ENCODE results near the gene CDON. TPM values are rescaled to one million over a fixed set of nuclear protein-coding genes. Genes with fewer than 3 reads are reported as not detected.

The CDON gene
- total RNA-seq, 2 experiments from 2014 or later, result 1.9 to 2.7 TPM

GRCh38 chr11:125955856-125956255 lies 106.8 kb downstream of the CDON start:
- Mint-ChIP-seq H3K4me3 (no peak overlapping the region), H3K27me3 (no peaks in the 10 kb centered on the region), H3K4me1 (ENCODE audit: low read depth) (peaks cover 6% of the 10 kb centered on the region), H3K27ac (no peak overlapping the region), H3K9me3 (no peaks in the 10 kb centered on the region), H3K36me3 (ENCODE audit: low read depth) (no peaks in the 10 kb centered on the region)
- no peak overlapping the region for H3K27ac ChIP-seq (ENCODE audit: low read depth in 1 of 2, low read length in 2 of 2)
- DNase-seq (no peak), ATAC-seq (ENCODE audit: poor library complexity) (no peak)
- no peak overlapping the region for H3K4me3 ChIP-seq (ENCODE audit: low read length)
- POLR2A ChIA-PET, result no interaction called here
- H3K36me3 ChIP-seq (ENCODE audit: insufficient read depth, low read length), result no peaks in the 10 kb centered on the region
- no peaks in the 10 kb centered on the region for H3K9me3 ChIP-seq (ENCODE audit: control insufficient read depth in 1 of 2, insufficient read depth in 1 of 2, low read length in 2 of 2)
- CTCF ChIA-PET, result no interaction called here
- intact Hi-C loops (cut with DNase I, micrococcal nuclease), result no loop called here
- H3K27me3 ChIP-seq (ENCODE audit: control insufficient read depth in 1 of 2, insufficient read depth in 2 of 2, low read length in 2 of 2), result no peaks in the 10 kb centered on the region
- TF ChIP-seq CTCF (IDR thresholded peaks at IDR 0.05), result no peak
- H3K4me1 ChIP-seq (ENCODE audit: insufficient read depth, low read length), result peaks cover 3% of the 10 kb centered on the region

- no peaks in the 10 kb centered on the region for H3K27me3 Mint-ChIP-seq
- no peaks in the 10 kb centered on the region for H3K9me3 Mint-ChIP-seq
- peaks cover 3% of the 10 kb centered on the region for H3K4me1 ChIP-seq (ENCODE audit: insufficient read depth, low read length)
- CTCF ChIA-PET, result no interaction called here
- H3K27me3 ChIP-seq (ENCODE audit: control insufficient read depth in 1 of 2, insufficient read depth in 2 of 2, low read length in 2 of 2), result no peaks in the 10 kb centered on the region
- H3K36me3 Mint-ChIP-seq (ENCODE audit: low read depth), result no peaks in the 10 kb centered on the region
- H3K27ac Mint-ChIP-seq, result no peak overlapping the region
- intact Hi-C loops (cut with DNase I, micrococcal nuclease), result no loop called here
- POLR2A ChIA-PET, result no interaction called here
- no peaks in the 10 kb centered on the region for H3K36me3 ChIP-seq (ENCODE audit: insufficient read depth, low read length)
- no peak for ATAC-seq (ENCODE audit: poor library complexity)
- no peak overlapping the region for H3K4me3 ChIP-seq (ENCODE audit: low read length)
- DNase-seq, result no peak
- peaks cover 6% of the 10 kb centered on the region for H3K4me1 Mint-ChIP-seq (ENCODE audit: low read depth)
- no peak overlapping the region for H3K27ac ChIP-seq (ENCODE audit: low read depth in 1 of 2, low read length in 2 of 2)
- no peak for TF ChIP-seq CTCF (IDR thresholded peaks at IDR 0.05)
- H3K9me3 ChIP-seq (ENCODE audit: control insufficient read depth in 1 of 2, insufficient read depth in 1 of 2, low read length in 2 of 2), result no peaks in the 10 kb centered on the region
- no peak overlapping the region for H3K4me3 Mint-ChIP-seq
These were observed 107.6 kb downstream of the CDON start for GRCh38 chr11:125954945-125955640.

GRCh38 chr11:125954123-125954944 lies 108.3 kb downstream of the CDON start:
- intact Hi-C loops (cut with DNase I, micrococcal nuclease), result no loop called here
- ChIA-PET CTCF (no interaction called here), POLR2A (no interaction called here)
- H3K27ac ChIP-seq (ENCODE audit: low read depth in 1 of 2, low read length in 2 of 2), result no peak overlapping the region
- no peak for ATAC-seq (ENCODE audit: poor library complexity)
- no peak overlapping the region for H3K4me3 Mint-ChIP-seq
- no peaks in the 10 kb centered on the region for H3K36me3 Mint-ChIP-seq (ENCODE audit: low read depth)
- no peak overlapping the region for H3K4me3 ChIP-seq (ENCODE audit: low read length)
- H3K36me3 ChIP-seq (ENCODE audit: insufficient read depth, low read length), result no peaks in the 10 kb centered on the region
- TF ChIP-seq CTCF (IDR thresholded peaks at IDR 0.05), result no peak
- DNase-seq, result no peak
- peaks cover 3% of the 10 kb centered on the region for H3K4me1 ChIP-seq (ENCODE audit: insufficient read depth, low read length)
- H3K27ac Mint-ChIP-seq, result no peak overlapping the region
- no peaks in the 10 kb centered on the region for H3K9me3 ChIP-seq (ENCODE audit: control insufficient read depth in 1 of 2, insufficient read depth in 1 of 2, low read length in 2 of 2)
- no peaks in the 10 kb centered on the region for H3K9me3 Mint-ChIP-seq
- no peaks in the 10 kb centered on the region for H3K27me3 Mint-ChIP-seq
- H3K27me3 ChIP-seq (ENCODE audit: control insufficient read depth in 1 of 2, insufficient read depth in 2 of 2, low read length in 2 of 2), result no peaks in the 10 kb centered on the region
- peaks cover 6% of the 10 kb centered on the region for H3K4me1 Mint-ChIP-seq (ENCODE audit: low read depth)

Measured in CD4-positive, alpha-beta T cell (primary cell).